Activated naive CD8-positive, alpha-beta T cell treated with anti-CD3 and anti-CD28 coated beads, Interleukin-2, amount 50 U/mL, for 24 hours (primary cell): Measurements from ENCODE around the gene PRKCB.

Source experiments
- ATAC-seq: fragments of 150-1000 bp; cut with Tn5 transposase; one replicate; pipeline ENCODE4 v1.10.0; 2021
- DNase-seq: peaks from one replicate; pipeline ENCODE4 v3.0.0; 2021
- H3K27ac Mint-ChIP-seq: one replicate; pipeline ENCODE4 v1.8.0; 2021; ENCODE audit warnings: mild to moderate bottlenecking, mixed read lengths
- H3K27me3 Mint-ChIP-seq: one replicate; pipeline ENCODE4 v1.8.0; 2021; ENCODE audit warnings: mixed read lengths
- H3K36me3 Mint-ChIP-seq: one replicate; pipeline ENCODE4 v1.8.0; 2021; ENCODE audit warnings: low read depth, mixed read lengths
- H3K4me1 Mint-ChIP-seq: one replicate; pipeline ENCODE4 v1.8.0; 2021; ENCODE audit warnings: mixed read lengths
- H3K4me3 Mint-ChIP-seq: one replicate; pipeline ENCODE4 v1.8.0; 2021; ENCODE audit warnings: mild to moderate bottlenecking, moderate library complexity, mixed read lengths
- H3K9me3 Mint-ChIP-seq: one replicate; pipeline ENCODE4 v1.8.0; 2021; ENCODE audit warnings: mixed read lengths

Gene PRKCB

GRCh38 chr16:23960081-23960885 lies 124.5 kb downstream of the PRKCB start:
- no peaks in the 10 kb centered on the region for H3K9me3 Mint-ChIP-seq
- H3K36me3 Mint-ChIP-seq, result peaks cover 23% of the 10 kb centered on the region
- H3K4me1 Mint-ChIP-seq, result peaks cover 77% of the 10 kb centered on the region
- peak overlapping the region; percentile 80 for H3K4me3 Mint-ChIP-seq
- H3K27ac Mint-ChIP-seq, result peak overlapping the region; percentile 98
- ATAC-seq (no peak), DNase-seq (no peak)
- no peaks in the 10 kb centered on the region for H3K27me3 Mint-ChIP-seq

- no peaks in the 10 kb centered on the region for H3K27me3 Mint-ChIP-seq
- H3K4me3 Mint-ChIP-seq, result peak overlapping the region; percentile 42
- no peaks in the 10 kb centered on the region for H3K9me3 Mint-ChIP-seq
- peaks cover 78% of the 10 kb centered on the region for H3K4me1 Mint-ChIP-seq
- DNase-seq (peak; percentile 70), ATAC-seq (peak; percentile 87)
- peaks cover 29% of the 10 kb centered on the region for H3K36me3 Mint-ChIP-seq
- H3K27ac Mint-ChIP-seq, result peak overlapping the region; percentile 98
These were observed 126.2 kb downstream of the PRKCB start for GRCh38 chr16:23962001-23962400.

- H3K36me3 Mint-ChIP-seq, result peaks cover 41% of the 10 kb centered on the region
- H3K27me3 Mint-ChIP-seq, result no peaks in the 10 kb centered on the region
- peaks cover 82% of the 10 kb centered on the region for H3K4me1 Mint-ChIP-seq
- DNase-seq (no peak), ATAC-seq (no peak)
- H3K27ac Mint-ChIP-seq, result no peak overlapping the region
- H3K4me3 Mint-ChIP-seq, result no peak overlapping the region
- no peaks in the 10 kb centered on the region for H3K9me3 Mint-ChIP-seq
These were observed 128.4 kb downstream of the PRKCB start for GRCh38 chr16:23964136-23964535.

GRCh38 chr16:23965137-23965733 lies 129.5 kb downstream of the PRKCB start:
- DNase-seq, result no peak
- no peak overlapping the region for H3K4me3 Mint-ChIP-seq
- no peaks in the 10 kb centered on the region for H3K9me3 Mint-ChIP-seq
- no peak overlapping the region for H3K27ac Mint-ChIP-seq
- peaks cover 43% of the 10 kb centered on the region for H3K36me3 Mint-ChIP-seq
- peaks cover 82% of the 10 kb centered on the region for H3K4me1 Mint-ChIP-seq
- no peak for ATAC-seq
- no peaks in the 10 kb centered on the region for H3K27me3 Mint-ChIP-seq

- H3K4me3 Mint-ChIP-seq, result peak overlapping the region; percentile 21
- peaks cover 42% of the 10 kb centered on the region for H3K36me3 Mint-ChIP-seq
- ATAC-seq, result no peak
- peaks cover 82% of the 10 kb centered on the region for H3K4me1 Mint-ChIP-seq
- H3K27me3 Mint-ChIP-seq, result no peaks in the 10 kb centered on the region
- DNase-seq, result peak; percentile 28
- peak overlapping the region; percentile 76 for H3K27ac Mint-ChIP-seq
- no peaks in the 10 kb centered on the region for H3K9me3 Mint-ChIP-seq
These were observed 131.0 kb downstream of the PRKCB start for GRCh38 chr16:23966597-23967394.

- H3K27me3 Mint-ChIP-seq, result no peaks in the 10 kb centered on the region
- H3K36me3 Mint-ChIP-seq, result peaks cover 39% of the 10 kb centered on the region
- H3K27ac Mint-ChIP-seq, result peak overlapping the region; percentile 39
- no peak overlapping the region for H3K4me3 Mint-ChIP-seq
- peaks cover 82% of the 10 kb centered on the region for H3K4me1 Mint-ChIP-seq
- DNase-seq (no peak), ATAC-seq (peak; percentile 65)
- H3K9me3 Mint-ChIP-seq, result no peaks in the 10 kb centered on the region
These were observed 132.0 kb downstream of the PRKCB start for GRCh38 chr16:23967775-23968174.

GRCh38 chr16:23968176-23968575 lies 132.4 kb downstream of the PRKCB start:
- peaks cover 37% of the 10 kb centered on the region for H3K36me3 Mint-ChIP-seq
- no peak for DNase-seq
- ATAC-seq, result no peak
- no peaks in the 10 kb centered on the region for H3K9me3 Mint-ChIP-seq
- peak overlapping the region; percentile 13 for H3K4me3 Mint-ChIP-seq
- peak overlapping the region; percentile 39 for H3K27ac Mint-ChIP-seq
- H3K4me1 Mint-ChIP-seq, result peaks cover 81% of the 10 kb centered on the region
- H3K27me3 Mint-ChIP-seq, result no peaks in the 10 kb centered on the region

GRCh38 chr16:23969468-23970297 lies 133.9 kb downstream of the PRKCB start:
- peaks cover 34% of the 10 kb centered on the region for H3K36me3 Mint-ChIP-seq
- H3K27ac Mint-ChIP-seq, result no peak overlapping the region
- H3K4me1 Mint-ChIP-seq, result peaks cover 87% of the 10 kb centered on the region
- no peaks in the 10 kb centered on the region for H3K9me3 Mint-ChIP-seq
- no peak overlapping the region for H3K4me3 Mint-ChIP-seq
- H3K27me3 Mint-ChIP-seq, result no peaks in the 10 kb centered on the region
- ATAC-seq (no peak), DNase-seq (no peak)

- H3K27ac Mint-ChIP-seq, result peak overlapping the region; percentile 23
- no peak overlapping the region for H3K4me3 Mint-ChIP-seq
- DNase-seq, result no peak
- H3K27me3 Mint-ChIP-seq, result no peaks in the 10 kb centered on the region
- ATAC-seq, result no peak
- peaks cover 13% of the 10 kb centered on the region for H3K36me3 Mint-ChIP-seq
- H3K9me3 Mint-ChIP-seq, result no peaks in the 10 kb centered on the region
- peaks cover 84% of the 10 kb centered on the region for H3K4me1 Mint-ChIP-seq
These were observed 138.4 kb downstream of the PRKCB start for GRCh38 chr16:23974223-23974622.

- no peak overlapping the region for H3K4me3 Mint-ChIP-seq
- H3K36me3 Mint-ChIP-seq, result peaks cover 11% of the 10 kb centered on the region
- no peaks in the 10 kb centered on the region for H3K27me3 Mint-ChIP-seq
- H3K4me1 Mint-ChIP-seq, result peaks cover 84% of the 10 kb centered on the region
- DNase-seq (peak; percentile 47), ATAC-seq (peak; percentile 59)
- peak overlapping the region; percentile 67 for H3K27ac Mint-ChIP-seq
- H3K9me3 Mint-ChIP-seq, result no peaks in the 10 kb centered on the region
These were observed 139.5 kb downstream of the PRKCB start for GRCh38 chr16:23975293-23975692.

GRCh38 chr16:23976091-23976490 lies 140.3 kb downstream of the PRKCB start:
- H3K27me3 Mint-ChIP-seq, result no peaks in the 10 kb centered on the region
- H3K27ac Mint-ChIP-seq, result peak overlapping the region; percentile 45
- H3K4me1 Mint-ChIP-seq, result peaks cover 81% of the 10 kb centered on the region
- H3K9me3 Mint-ChIP-seq, result no peaks in the 10 kb centered on the region
- ATAC-seq, result no peak
- H3K4me3 Mint-ChIP-seq, result no peak overlapping the region
- no peak for DNase-seq
- peaks cover 11% of the 10 kb centered on the region for H3K36me3 Mint-ChIP-seq

GRCh38 chr16:23976524-23976923 lies 140.7 kb downstream of the PRKCB start:
- no peaks in the 10 kb centered on the region for H3K27me3 Mint-ChIP-seq
- ATAC-seq (peak; percentile 65), DNase-seq (peak; percentile 21)
- no peaks in the 10 kb centered on the region for H3K9me3 Mint-ChIP-seq
- no peak overlapping the region for H3K4me3 Mint-ChIP-seq
- H3K27ac Mint-ChIP-seq, result peak overlapping the region; percentile 45
- H3K4me1 Mint-ChIP-seq, result peaks cover 78% of the 10 kb centered on the region
- peaks cover 9% of the 10 kb centered on the region for H3K36me3 Mint-ChIP-seq

GRCh38 chr16:23979441-23979840 lies 143.7 kb downstream of the PRKCB start:
- Mint-ChIP-seq H3K9me3 (no peaks in the 10 kb centered on the region), H3K27ac (peak overlapping the region; percentile 34), H3K4me3 (no peak overlapping the region), H3K27me3 (no peaks in the 10 kb centered on the region), H3K36me3 (peaks cover 6% of the 10 kb centered on the region), H3K4me1 (peaks cover 56% of the 10 kb centered on the region)
- ATAC-seq, result no peak
- no peak for DNase-seq

- H3K4me1 Mint-ChIP-seq, result peaks cover 53% of the 10 kb centered on the region
- peak overlapping the region; percentile 34 for H3K27ac Mint-ChIP-seq
- H3K27me3 Mint-ChIP-seq, result no peaks in the 10 kb centered on the region
- DNase-seq, result no peak
- peaks cover 9% of the 10 kb centered on the region for H3K36me3 Mint-ChIP-seq
- ATAC-seq, result peak; percentile 66
- no peak overlapping the region for H3K4me3 Mint-ChIP-seq
- H3K9me3 Mint-ChIP-seq, result no peaks in the 10 kb centered on the region
These were observed 144.2 kb downstream of the PRKCB start for GRCh38 chr16:23979982-23980381.
